Stimulated activated naive CD8-positive, alpha-beta T cell treated with anti-CD3 and anti-CD28 coated beads, Interleukin-15, Interleukin-2, amounts not matched to agents 100 U/mL and 50 U/mL, for 24 hours (primary cell): ENCODE measurements around the gene TMOD3.

Source experiments
- ATAC-seq: fragments of 150-1000 bp; cut with Tn5 transposase; one replicate; pipeline ENCODE4 v1.10.0; 2021
- DNase-seq: peaks from one replicate; pipeline ENCODE4 v3.0.0; 2021

TMOD3 gene

GRCh38 chr15:51908316-51908715 is 78.9 kb downstream of the TMOD3 start:
- no peak for DNase-seq

DNA sequence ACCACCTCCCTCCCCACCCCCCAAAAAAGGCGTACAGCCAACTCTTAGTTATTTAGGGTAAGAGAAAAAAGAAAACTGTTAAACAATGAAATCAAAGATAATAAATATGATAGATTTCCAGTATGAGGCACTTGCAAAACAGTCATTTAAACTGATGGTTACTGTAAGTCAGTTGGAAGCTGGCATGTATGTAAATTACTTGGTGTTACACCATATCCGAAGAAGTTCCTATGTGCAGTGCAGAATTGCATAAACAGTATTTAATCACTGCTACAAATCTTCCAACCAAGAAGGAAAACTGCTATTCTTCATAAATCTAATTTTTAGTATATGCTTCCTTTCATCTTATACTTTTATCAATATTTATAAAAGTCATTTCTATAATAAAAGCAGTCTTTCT is 80.1 kb downstream of the TMOD3 start:
- no peak for DNase-seq
- no peak for ATAC-seq

More at GRCh38 chr15:51908316-51908715, 78.9 kb downstream of the TMOD3 start:
- ATAC-seq, result no peak

DNA sequence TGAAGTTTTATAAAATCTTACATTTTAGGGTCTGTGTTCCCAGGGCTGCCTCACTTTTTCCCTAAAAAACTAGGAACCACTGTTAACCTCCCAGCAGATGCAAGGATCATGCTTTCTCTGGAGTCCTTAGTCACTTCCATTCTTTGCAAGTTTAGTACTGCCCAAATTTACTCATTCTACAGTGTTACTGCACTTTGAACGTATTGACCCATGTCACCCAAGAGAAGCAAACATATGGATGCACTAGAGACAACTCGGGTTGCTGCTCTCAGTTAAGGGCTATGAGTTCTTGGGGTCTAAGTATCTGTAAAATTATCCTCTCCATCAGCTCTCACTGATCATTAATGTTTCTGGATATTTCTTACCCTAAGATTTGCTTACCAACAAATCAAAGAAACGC is 83.1 kb downstream of the TMOD3 start:
- DNase-seq, result no peak
- no peak for ATAC-seq

DNA sequence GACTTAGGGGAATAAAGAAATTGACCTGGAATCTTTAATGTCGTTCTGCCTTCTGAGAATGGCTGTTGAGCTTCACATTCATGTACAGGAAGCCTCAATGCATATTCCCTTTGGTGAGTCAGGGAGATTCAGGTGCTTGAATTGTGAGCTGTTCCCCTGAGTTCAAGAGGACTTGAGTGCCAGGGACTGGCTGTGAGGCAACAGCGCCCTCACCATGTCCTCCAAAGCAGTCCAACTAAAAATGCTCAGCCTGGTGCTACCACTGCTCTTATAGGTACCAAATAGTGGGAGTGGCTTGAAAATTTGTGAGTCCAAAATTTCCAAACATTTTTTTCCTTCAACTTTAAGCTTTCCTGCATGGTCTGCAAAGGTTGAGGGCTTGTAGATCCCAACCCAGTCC is 88.0 kb downstream of the TMOD3 start:
- no peak for ATAC-seq

GRCh38 chr15:51924156-51925068 is 95.0 kb downstream of the TMOD3 start:
- ATAC-seq (no peak), DNase-seq (no peak)

More for the DNA sequence above, 88.0 kb downstream of the TMOD3 start:
- no peak for DNase-seq

GRCh38 chr15:51926809-51927208 is 97.4 kb downstream of the TMOD3 start:
- no peak for DNase-seq
- no peak for ATAC-seq

GRCh38 chr15:51931016-51931415 is 101.6 kb downstream of the TMOD3 start:
- ATAC-seq (no peak), DNase-seq (no peak)

GRCh38 chr15:51931638-51932037 is 102.2 kb downstream of the TMOD3 start:
- no peak for ATAC-seq
- DNase-seq, result no peak

GRCh38 chr15:51932161-51932560 is 102.7 kb downstream of the TMOD3 start:
- ATAC-seq, result no peak
- DNase-seq, result no peak

DNA sequence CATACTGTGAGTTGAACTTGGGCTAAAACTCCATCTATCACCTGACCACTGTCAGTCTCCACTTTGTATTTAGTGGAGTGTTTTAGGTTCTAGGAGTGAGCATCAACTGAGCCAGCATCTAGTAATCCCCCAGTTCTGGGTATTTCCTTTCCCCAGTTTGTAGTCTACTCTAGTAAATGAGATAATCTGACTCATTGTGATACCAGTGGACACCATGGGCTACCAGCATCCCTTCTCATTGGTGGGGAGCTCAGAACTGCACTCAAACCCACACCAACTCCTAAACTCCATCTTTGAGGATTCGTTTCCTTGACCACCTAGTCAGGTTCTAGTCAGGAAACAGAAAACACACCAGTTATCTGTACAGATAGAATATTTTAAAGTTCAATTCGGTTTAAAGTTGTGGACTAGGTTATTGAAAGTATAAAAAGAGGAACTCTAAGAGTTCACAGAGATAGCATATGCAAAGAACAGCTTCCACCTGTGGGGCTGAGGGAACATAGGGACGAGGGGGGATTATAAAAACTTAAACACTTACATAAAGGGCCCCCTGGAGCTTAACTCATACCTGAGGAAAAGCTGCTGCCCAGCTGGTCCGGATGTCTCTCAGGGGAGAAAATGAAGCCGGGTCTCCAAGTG is 106.1 kb downstream of the TMOD3 start:
- no peak for DNase-seq
- ATAC-seq, result peak; percentile 63

- DNase-seq (no peak), ATAC-seq (no peak)
Observed at GRCh38 chr15:51936105-51936478, 106.6 kb downstream of the TMOD3 start.

DNA sequence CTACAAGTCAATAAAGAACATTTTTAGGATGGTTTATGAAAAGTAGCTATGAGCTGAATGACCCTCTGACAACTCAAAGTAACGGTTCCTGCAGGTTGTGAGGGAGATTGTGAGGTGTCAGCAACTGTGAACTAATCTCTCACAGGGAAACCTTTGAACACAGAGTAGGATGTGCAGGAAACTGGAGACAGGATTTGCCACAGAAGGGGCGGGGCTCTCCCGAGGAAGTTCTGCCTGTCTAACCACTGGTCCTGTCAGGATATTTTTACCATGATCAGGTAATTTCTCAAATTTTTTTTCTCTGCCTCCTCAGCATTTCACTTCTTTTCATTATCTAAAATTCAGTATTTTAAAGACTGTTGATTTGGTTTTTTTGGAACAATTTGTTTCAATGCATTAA is 108.8 kb downstream of the TMOD3 start:
- DNase-seq, result no peak

GRCh38 chr15:51939216-51939615 is 109.8 kb downstream of the TMOD3 start:
- no peak for DNase-seq
- no peak for ATAC-seq

More for the DNA sequence above, 108.8 kb downstream of the TMOD3 start:
- ATAC-seq, result no peak

DNA sequence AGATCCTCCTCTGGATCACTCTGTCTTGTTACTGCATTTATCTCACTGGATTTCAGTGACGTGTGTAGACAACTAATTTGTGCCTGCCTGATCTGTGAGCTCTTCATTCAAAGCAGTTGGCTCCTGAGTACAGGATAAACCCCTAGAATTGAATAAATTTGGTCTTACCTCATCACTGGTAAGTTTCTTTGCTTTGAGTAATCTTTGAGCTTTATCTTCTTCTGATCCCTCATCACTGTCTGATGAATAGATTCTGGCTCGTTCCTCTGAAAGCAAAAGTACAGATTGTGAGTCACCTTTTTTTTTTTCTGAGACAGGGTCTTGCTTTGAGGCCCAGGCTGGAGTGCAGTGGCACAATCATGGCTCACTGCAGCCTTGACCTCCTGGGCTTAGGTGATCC is 117.7 kb downstream of the TMOD3 start:
- no peak for ATAC-seq
- DNase-seq, result no peak

GRCh38 chr15:51952805-51953204 is 123.4 kb downstream of the TMOD3 start:
- ATAC-seq (no peak), DNase-seq (no peak)

DNA sequence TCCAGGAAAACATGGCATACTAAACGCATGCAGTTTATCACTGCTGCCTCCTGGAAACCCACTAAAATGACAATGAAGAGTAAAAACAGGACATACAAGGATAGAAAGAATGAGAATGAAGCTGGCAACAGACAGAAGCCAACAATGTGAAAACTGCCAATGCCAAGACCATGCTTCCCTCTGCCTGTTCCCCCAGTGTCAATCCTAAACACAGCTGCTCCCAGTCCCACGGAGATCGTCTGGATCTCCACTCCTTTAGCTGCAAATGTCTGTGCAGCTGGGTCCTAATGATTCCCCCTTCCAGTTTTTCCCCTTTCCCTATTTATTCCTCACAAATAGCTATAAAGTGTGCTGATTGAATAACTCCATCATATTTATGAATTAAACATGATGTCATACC is 126.1 kb downstream of the TMOD3 start:
- ATAC-seq (no peak), DNase-seq (no peak)
